Fibroblast of peridontal ligament (primary cell): ENCODE data around the gene TECPR1.
A peak's percentile ranks its signal among the peaks of the same experiment; 100 is the strongest.

Experiments used
- DNase-seq: peaks from one replicate; pipeline ENCODE4 v3.0.0-alpha.2; 2010; ENCODE audit errors: extremely low read depth

Gene TECPR1

GRCh38 chr7:98227939-98228338 lies 24.1 kb downstream of the TECPR1 start:
- DNase-seq = no peak

DNA sequence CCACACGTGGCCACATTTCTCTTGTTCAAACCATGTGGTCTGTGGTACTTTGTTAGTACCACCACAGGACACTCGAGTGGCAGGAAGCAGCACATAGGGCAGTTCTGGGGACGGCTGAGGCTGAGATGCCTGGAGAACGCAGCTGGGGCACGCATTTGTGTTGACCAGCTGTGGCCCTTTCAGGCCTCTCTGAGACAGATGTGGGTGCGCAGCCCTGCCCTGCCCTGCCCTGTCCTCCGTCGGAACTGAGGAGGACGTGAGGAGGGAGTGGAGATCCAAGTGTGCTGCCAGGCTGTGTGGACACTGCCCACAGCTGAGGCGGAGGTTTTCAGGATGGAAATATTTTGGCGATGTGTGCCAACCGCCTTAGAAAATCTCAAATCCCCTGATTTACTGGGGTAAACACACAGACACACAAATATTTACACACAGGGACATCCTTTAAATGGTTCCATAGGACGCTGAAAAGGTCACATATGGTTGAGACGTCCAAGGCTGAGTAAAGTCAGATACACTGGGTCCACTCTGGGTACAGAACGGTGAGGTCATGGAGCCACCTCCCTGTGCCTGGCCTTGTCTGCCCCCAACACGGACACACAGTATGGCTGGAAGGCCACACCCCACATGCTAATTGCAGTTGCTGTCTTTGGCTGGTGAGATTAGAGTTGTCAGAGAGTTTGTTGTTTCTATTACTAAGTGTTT lies 26.0 kb downstream of the TECPR1 start:
- DNase-seq = no peak

DNA sequence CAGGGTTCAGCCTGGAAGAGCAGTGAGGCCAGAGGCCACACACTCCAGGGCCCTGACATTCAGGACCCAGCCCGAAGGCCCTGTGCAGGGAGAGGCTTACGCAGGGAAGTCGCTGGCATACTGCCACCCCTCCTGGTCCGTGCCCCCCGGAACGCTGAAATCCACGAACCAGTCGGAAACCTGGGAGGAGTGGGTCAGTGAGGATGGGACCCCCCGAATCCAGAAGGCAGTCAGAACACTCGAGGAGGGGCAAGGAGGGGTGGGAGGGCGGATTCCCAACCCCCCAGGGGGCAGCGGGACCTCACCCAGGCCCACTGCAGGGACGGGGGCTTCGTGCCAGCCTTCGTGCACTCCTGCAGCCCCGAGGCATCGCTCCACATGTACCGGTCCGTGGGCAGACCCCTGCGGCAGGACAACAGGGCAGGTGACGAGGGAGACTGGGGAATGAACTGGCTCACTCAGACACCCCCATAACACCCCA lies 27.3 kb downstream of the TECPR1 start:
- DNase-seq = no peak

GRCh38 chr7:98223898-98224700 lies 27.9 kb downstream of the TECPR1 start:
- DNase-seq = no peak

DNA sequence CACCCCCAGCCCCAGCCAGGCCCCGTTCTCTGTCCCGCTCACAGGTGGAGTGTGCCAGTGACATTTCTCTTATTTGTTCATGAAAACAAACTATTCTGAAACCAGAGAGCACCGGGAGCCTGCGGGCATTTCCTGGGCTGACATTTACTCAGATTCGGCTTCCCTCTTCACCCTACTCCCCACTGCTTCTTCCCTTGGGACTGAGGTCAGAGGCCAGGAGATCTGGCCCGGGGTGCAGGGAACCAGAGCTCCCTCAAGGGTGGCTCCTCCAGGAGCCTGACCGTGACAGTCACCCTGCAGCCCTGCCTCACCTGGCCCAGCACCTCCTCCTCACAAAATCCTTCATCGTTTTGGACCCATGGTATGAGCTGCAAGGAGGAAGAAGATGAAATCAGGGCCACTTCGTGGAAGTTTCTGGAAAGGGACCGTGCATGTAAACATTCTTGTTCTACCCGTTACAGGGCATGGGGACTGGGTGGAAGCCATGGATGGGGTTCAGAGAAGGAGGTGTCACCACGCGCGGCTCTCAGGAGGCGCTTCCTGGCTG lies 28.6 kb downstream of the TECPR1 start:
- no peak for DNase-seq

DNA sequence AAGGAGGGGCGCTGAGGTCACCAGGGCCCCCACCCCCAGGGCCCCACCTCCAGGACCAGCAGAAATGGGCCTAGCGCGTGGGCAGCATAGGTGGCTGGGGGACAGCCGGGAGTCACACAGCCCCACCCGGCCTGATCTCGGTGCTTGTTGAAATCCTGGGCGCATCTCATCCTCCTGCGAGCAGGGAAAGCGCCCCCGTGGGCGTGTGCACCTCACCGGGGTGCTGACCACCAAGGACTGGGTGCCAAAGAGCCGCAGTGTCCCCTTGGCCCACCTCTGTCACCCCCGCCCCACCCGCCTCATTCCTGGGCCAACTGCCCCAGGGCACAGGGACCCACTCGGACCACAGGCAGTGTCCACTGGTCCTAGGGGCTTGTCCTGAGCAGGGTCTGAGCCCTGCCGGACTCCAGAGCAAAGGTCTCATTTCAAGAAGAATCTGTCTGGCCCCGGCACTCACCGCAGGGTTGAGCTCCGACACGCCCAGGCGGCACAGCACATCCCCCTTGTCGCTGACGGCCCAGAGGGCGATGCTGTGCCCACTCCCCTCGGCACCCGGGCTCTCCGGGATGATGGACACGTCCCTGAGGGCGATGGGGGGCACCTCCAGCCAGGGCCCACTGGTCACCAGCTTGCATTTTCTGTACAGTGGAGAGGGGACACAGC lies 29.4 kb downstream of the TECPR1 start:
- DNase-seq = no peak

- no peak for DNase-seq
Observed at GRCh38 chr7:98221611-98222532, 30.2 kb downstream of the TECPR1 start.

GRCh38 chr7:98219382-98219781 lies 32.6 kb downstream of the TECPR1 start:
- peak; percentile 12 for DNase-seq

DNA sequence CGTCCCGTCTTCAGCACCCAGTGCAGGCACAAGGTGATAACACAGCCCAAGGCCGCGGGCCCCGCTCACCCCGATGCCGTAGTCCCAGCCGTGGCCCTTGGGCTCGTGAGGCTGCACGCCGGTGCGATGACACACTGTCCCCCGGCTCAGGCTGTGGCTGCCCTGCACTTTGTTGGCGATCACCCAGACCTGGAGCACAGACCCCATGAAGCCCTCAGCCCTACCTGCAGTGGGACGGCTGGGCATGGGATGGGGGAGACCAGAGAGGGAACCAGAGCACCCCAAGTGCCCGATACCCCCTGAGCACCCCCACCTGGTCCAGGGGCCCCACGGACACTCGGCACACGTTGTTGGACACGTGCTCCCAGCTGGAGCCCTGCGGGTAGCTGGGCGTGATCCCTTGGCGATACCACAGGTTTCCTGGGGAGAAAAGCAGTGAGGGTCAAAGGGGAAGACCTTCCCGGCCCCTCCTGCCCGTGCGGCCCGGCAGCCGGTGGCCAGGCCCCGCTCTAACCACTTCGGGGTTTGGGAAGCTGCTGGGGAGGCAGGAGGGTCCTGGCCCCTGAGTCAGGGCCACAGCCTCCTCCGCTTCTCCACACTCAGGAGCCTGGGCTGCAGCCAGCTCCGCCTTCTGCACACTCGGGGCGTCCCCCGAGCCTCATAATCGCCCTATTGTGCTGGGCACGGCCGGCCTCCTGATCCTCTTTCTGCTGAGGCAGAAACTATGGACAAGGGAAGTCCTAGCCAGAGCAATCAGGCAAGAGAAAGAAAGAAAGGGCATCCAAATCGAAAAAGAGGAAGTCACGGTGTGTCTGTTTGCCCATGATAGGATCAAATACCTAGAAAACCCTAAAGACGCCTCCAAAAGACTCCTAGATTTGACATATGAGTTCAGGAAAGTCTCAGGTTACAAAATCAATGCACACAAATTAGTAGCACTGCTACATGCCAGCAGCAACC lies 34.1 kb downstream of the TECPR1 start:
- no peak for DNase-seq

DNA sequence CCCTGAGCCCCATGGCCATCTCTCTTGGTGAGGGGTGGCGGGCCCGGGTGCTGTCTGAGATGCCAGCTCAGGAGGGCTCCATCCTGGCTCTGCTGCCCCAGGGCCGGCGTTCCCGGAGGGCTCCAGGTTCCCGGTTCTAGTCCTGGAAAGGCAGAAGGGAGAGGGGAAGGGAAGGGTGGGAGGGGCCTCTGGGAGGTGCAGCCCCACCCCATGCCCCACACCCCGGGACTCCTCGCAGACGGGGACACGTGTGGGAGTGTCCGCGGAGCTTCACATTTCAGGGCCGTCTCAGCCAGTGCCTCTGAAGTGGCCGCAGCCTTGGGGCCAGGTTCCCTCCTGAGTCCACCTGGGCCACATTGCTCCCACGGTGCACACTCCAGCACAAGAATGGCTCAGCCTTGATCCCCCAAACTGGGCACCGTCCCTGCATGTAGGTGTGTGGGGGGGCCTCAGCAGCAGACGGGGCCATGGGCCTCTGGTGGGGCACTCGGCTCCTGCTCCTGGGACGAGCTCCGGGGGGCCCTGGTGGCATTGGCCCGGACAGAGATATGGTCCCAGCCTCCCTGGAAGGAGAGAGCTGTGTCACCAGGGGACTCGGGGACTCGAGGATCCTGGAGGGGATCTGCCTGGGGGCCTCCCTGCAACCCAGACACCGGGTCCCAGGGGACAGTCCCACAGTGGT lies 35.0 kb downstream of the TECPR1 start:
- DNase-seq = no peak

GRCh38 chr7:98215561-98216495 lies 36.2 kb downstream of the TECPR1 start:
- no peak for DNase-seq

DNA sequence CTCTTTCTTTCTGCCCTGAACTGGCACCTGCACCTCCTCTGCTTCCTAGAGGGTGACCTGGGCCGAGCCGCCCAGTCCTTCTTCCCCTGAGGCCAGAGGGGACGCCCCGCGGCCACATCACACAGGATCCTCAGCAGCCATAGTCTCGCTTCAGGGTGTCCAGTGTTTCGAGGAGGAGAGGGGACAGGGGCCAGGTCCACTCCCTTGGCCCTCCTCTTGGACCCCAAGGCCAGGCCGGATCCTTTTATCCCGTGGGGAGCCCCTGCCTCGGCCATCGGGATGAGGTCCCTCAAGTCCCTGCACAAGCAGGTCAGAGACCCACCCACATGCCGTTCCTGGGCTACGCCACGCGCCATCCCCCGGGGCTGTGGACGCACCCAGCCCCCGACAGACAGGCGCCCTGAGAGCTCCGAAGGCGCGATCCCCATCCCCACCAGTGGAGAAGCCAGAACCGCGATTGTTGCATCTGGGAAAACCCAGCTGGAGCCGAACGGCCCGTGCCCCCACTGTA lies 37.2 kb downstream of the TECPR1 start:
- no peak for DNase-seq

DNA sequence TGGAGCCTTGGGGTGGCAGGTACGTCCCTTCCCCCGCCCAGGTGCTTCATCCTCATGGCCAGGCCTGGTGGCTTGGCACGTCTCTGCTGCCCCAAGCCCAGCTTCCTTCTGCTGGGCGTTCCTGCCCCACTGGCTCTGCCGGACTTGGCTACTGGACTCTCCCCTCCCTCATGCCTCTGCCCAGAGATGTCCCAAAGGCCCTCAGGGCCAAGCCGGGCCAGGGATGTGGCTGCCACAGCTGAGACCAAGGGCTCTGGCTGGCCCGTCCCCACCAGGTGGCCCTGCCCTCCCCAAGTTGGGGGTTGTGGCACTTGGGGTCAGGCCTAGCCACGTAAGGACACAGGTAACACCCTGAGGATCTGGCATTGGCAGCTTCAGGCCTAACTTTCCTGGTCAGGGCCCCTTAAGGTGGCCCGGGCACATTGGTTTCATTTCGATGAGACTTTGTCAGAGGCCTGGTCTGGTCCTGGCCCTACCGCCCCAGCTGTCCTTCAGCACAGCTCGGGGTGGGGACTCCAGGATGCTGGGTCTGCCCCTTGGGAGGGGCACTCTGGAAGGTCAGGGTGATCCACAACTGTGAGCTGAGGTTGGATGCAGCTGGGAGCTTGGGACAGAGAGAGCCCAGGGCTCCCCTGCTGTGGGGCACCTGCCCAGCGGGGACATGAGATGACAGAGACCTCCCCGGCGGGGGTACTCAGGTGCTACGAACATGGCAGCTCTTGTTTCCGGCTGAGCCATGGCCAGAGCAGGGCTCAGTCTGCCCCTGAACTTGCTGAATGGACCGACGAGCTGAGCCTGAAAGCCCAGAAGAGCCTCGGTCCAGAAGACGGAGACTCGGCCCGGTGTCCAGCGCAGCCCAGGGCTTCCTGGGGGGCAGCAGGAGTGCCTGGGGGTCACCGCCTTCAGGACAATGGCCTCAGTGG lies 37.9 kb downstream of the TECPR1 start:
- DNase-seq = no peak

DNA sequence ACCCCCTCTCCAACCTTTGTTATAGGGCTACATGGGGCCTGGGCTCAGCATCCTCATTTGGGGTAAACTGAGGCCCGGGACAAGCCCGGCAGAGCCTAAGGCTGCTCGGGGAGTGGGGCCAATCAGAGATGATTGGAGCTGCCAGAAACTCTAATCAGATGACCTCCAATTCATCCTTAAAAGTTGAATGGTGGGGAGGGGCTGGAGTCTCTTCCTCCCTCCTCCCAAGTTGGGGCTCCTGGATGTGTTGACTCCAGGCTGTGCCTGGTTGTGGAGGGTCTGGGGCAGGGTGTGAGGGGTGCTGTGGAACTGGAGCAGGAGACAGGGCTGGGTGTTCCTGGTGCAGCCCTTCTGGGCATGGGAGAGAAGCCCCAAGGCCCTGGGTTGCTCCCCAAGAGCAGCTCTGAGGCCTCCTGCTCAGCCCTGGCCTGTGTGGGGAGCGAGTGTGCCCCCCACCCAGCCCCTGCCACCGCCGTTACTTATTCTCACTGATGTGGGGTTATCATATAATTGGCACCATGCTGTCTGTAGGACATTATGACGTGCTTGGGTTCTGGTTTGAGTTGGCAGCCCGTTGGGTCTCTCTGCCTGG lies 38.6 kb downstream of the TECPR1 start:
- DNase-seq = no peak

GRCh38 chr7:98212532-98213041 lies 39.4 kb downstream of the TECPR1 start:
- DNase-seq = no peak
